OCI-LY7 (cell line): ENCODE measurements around the gene GPS2. TPM values are rescaled to one million over a fixed set of nuclear protein-coding genes. Genes with fewer than 3 reads are reported as not detected.

Source experiments
- BruUV-seq: library from RNA; stranded (reverse); fragments of 400-500 nt; replicated peaks from 2 replicates; lab custom pipeline; 2021; lab: Mats Ljungman, UMichigan
- CTCF ChIA-PET: fragments of 300-600 bp; sonication (Branson Sonifier 250); formaldehyde crosslinking; loops from one replicate; lab custom pipeline; 2022; ENCODE audit warnings: antibody characterized with exemption; ENCODE audit not compliant: unreplicated experiment; lab: Charles Lee
- POLR2A ChIA-PET: fragments of 300-600 bp; sonication (Branson Sonifier 250); formaldehyde crosslinking; loops from one replicate; lab custom pipeline; 2022; ENCODE audit warnings: antibody characterized with exemption; lab: Charles Lee
- DNase-seq: peaks from one replicate; pipeline ENCODE4 v3.0.0-alpha.2; 2015; ENCODE audit warnings: low spot score
- H2AFZ ChIP-seq: fragments of 200-600 bp; sonication (generic), shearing (Covaris generic); 2 replicates; pipeline ENCODE4 v1.6.1; 2014; ENCODE audit warnings: mild to moderate bottlenecking, antibody characterized with exemption, low read length, moderate library complexity
- H3K27ac ChIP-seq: fragments of 200-600 bp; sonication (generic); 2 replicates; pipeline ENCODE4 v1.5.1; 2014; ENCODE audit warnings: mixed run types, low read depth, mild to moderate bottlenecking, moderate library complexity, low read length, inconsistent platforms; ENCODE audit not compliant: poor library complexity, severe bottlenecking
- H3K36me3 ChIP-seq: fragments of 200-600 bp; sonication (generic); 2 replicates; pipeline ENCODE4 v1.6.1; 2014; ENCODE audit warnings: mild to moderate bottlenecking, antibody characterized with exemption, low read length, moderate library complexity, mixed read lengths; ENCODE audit not compliant: insufficient read depth
- H3K4me1 ChIP-seq: fragments of 200-600 bp; sonication (generic); 2 replicates; pipeline ENCODE4 v1.5.1; 2014; ENCODE audit warnings: mild to moderate bottlenecking, low read length; ENCODE audit not compliant: insufficient read depth, poor library complexity, severe bottlenecking
- H3K4me2 ChIP-seq: fragments of 200-600 bp; sonication (generic); 2 replicates; pipeline ENCODE4 v1.6.1; 2014; ENCODE audit warnings: mild to moderate bottlenecking, low read length
- H3K4me3 ChIP-seq: fragments of 200-600 bp; sonication (generic); 2 replicates; pipeline ENCODE4 v1.5.1; 2014; ENCODE audit warnings: mild to moderate bottlenecking, low read depth, low read length; ENCODE audit not compliant: poor library complexity, severe bottlenecking
- H3K79me2 ChIP-seq: fragments of 200-600 bp; sonication (generic); 2 replicates; pipeline ENCODE4 v1.6.1; 2016; ENCODE audit warnings: low read depth, mild to moderate bottlenecking, low read length, moderate library complexity, mixed read lengths; ENCODE audit not compliant: insufficient read depth
- H3K9me2 ChIP-seq: fragments of 200-600 bp; sonication (generic); 2 replicates; pipeline ENCODE4 v1.6.1; 2016; ENCODE audit warnings: mild to moderate bottlenecking, low read length, mixed read lengths; ENCODE audit not compliant: insufficient read depth
- H3K9me3 ChIP-seq: fragments of 200-600 bp; sonication (generic); 2 replicates; pipeline ENCODE4 v1.6.1; 2014; ENCODE audit warnings: mild to moderate bottlenecking, mixed run types, low read length, mixed read lengths
- H4K20me1 ChIP-seq: fragments of 200-600 bp; sonication (generic); 2 replicates; pipeline ENCODE4 v1.6.1; 2014; ENCODE audit warnings: mild to moderate bottlenecking, antibody characterized with exemption, low read length, moderate library complexity, mixed read lengths; ENCODE audit not compliant: insufficient read depth
- EZH2phosphoT487 ChIP-seq: fragments of 200-600 bp; sonication (generic); IDR thresholded peaks from 2 replicates; pipeline ENCODE4 v1.6.1; 2018; ENCODE audit warnings: low read depth, borderline replicate concordance, mild to moderate bottlenecking, mixed run types, antibody characterized with exemption, low read length, moderate library complexity, mixed read lengths
- intact Hi-C: fragments of 100-400 bp; cut with micrococcal nuclease; formaldehyde crosslinking; loops from one replicate; pipeline ENCODE4 v1.10.0; 2022; ENCODE audit not compliant: unreplicated experiment
- total RNA-seq, 2 experiments: library from RNA; depleted of rRNA in 1 of 2; stranded (reverse); fragments of >200 nt in 1 of 2; shearing (Covaris generic) in 1 of 2; gene quantifications; 2 replicates each; pipeline ENCODE4 v1.2.3, GENCODE V29; 2014 to 2022
- TF ChIP-seq, protein P1 (sequence below): fragments of 200-600 bp; sonication (generic); conservative IDR thresholded peaks from 2 replicates; pipeline ENCODE4 v1.5.1; 2014; ENCODE audit warnings: mild to moderate bottlenecking, antibody characterized with exemption, low read length, moderate library complexity, mixed read lengths

GPS2 gene
- total RNA-seq, 2 experiments from 2014 or later, result 70.5 to 75.0 TPM

DNA sequence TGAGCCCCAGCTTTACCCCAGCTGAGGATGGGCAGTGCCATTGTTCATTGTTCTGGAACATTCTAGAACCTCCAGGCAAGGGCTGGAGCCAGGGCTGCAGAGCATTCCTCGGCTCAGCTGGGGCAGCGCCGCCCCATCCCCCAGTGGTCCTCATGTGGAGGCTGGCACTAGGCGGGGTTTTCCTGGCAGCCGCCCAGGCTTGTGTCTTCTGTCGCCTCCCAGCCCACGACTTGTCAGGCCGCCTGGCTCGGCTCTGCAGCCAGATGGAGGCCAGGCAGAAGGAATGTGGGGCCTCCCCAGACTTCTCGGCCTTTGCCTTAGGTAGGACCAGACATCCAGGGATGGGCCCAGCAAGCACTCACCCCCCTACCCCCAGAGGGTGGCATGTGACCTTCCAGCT lies 39.9 kb upstream of the GPS2 start, which contains the start of gene TMEM95:
TSS of gene TMEM95 (plus strand) at position 104 of the 400 bp plus-strand sequence. CDS start at position 153, 49 bp downstream.
- intact Hi-C loops, result no loop called here
- TF ChIP-seq, protein P1, sequence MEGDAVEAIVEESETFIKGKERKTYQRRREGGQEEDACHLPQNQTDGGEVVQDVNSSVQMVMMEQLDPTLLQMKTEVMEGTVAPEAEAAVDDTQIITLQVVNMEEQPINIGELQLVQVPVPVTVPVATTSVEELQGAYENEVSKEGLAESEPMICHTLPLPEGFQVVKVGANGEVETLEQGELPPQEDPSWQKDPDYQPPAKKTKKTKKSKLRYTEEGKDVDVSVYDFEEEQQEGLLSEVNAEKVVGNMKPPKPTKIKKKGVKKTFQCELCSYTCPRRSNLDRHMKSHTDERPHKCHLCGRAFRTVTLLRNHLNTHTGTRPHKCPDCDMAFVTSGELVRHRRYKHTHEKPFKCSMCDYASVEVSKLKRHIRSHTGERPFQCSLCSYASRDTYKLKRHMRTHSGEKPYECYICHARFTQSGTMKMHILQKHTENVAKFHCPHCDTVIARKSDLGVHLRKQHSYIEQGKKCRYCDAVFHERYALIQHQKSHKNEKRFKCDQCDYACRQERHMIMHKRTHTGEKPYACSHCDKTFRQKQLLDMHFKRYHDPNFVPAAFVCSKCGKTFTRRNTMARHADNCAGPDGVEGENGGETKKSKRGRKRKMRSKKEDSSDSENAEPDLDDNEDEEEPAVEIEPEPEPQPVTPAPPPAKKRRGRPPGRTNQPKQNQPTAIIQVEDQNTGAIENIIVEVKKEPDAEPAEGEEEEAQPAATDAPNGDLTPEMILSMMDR, result no peak
- no peak for TF ChIP-seq EZH2phosphoT487

DNA sequence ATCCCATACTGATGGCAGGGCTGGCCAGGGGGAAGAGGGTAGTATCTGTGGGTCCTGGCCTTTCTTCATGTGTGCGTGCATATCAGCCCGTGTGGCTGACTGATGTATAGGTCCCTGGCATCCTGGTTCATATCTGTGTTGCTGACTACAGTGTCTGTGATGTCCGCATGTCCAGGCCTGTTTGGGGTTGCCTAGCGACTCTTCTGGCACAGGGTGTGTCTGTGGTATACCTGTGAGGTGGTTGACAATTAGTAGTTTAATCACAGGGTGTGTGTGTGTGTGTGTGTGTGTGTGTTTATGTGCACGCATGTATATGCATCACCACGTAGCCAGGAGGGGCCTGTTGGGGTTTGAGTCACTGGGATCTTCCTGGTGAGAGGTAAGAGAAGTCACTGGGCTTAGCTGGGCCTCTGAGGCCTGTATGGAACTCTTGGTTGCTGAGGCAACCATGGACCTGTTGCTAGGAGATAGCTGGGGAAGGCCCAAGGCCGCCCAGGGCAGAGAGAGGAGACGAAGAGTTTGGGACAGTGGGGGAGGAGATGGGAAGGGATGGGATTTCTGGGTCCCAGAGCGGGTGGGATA lies 39.2 kb upstream of the GPS2 start:
- Histone ChIP-seq H3K4me3 (no peak overlapping the region), H3K4me2 (no peak overlapping the region), H3K9me2 (no peaks in the 10 kb centered on the region), H4K20me1 (no peaks in the 10 kb centered on the region), H3K9me3 (no peaks in the 10 kb centered on the region), H2AFZ (no peak overlapping the region), H3K79me2 (no peaks in the 10 kb centered on the region), H3K27ac (no peak overlapping the region), H3K36me3 (0 out of 2 replicates have a peak, but pooled peaks cover 6% of the 10 kb centered on the region), H3K4me1 (peaks cover 35% of the 10 kb centered on the region)
- TF ChIP-seq, protein P1, result no peak
- TF ChIP-seq EZH2phosphoT487, result no peak
- intact Hi-C loops, result loop anchor here (5.0 kb wide), 3 partner anchors 37 to 333 kb away; partner anchors contain the start of genes GPS2, TMEM256, TP53 and WRAP53
- ChIA-PET POLR2A (no interaction called here), CTCF (interaction anchor here (0.5 to 2.6 kb wide), 2 partner anchors 82 to 206 kb away, joined by 4 to 13 read pairs; no protein-coding TSS in a partner anchor)
- no peak for DNase-seq
- BruUV-seq, result no TSS peak

More for the DNA sequence above, 39.9 kb upstream of the GPS2 start, which contains the start of gene TMEM95:
- no peak within 1 kb of the TSS for H3K4me3 ChIP-seq
- no peak within 1 kb of the TSS; the same call in 1 of the 2 replicates for H2AFZ ChIP-seq
- no peak for DNase-seq
- CTCF ChIA-PET, result interaction anchor here (0.5 to 2.6 kb wide), 3 partner anchors 39 to 206 kb away, joined by 3 to 13 read pairs (median 4); partner anchors contain the start of gene PLSCR3
- no peaks in the 10 kb centered on the region for H3K9me2 ChIP-seq
- H3K36me3 ChIP-seq, result 0 out of 2 replicates have a peak, but pooled peaks cover 6% of the 10 kb centered on the region
- POLR2A ChIA-PET, result interaction anchor here (0.7 to 1.5 kb wide), 3 partner anchors 18 to 81 kb away, joined by 3 to 6 read pairs (median 5); partner anchors contain the start of gene TMEM102
- H3K27ac ChIP-seq, result no peak within 1 kb of the TSS
- 0 out of 2 replicates have a peak within 1 kb of the TSS, but pooled peaks have one; percentile 1 for H3K4me2 ChIP-seq
- no peaks in the 10 kb centered on the region for H3K79me2 ChIP-seq
- H3K4me1 ChIP-seq, result peaks cover 28% of the 10 kb centered on the region
- no TSS peak for BruUV-seq
- H3K9me3 ChIP-seq, result no peaks in the 10 kb centered on the region
- no peaks in the 10 kb centered on the region for H4K20me1 ChIP-seq
